ENCODE data around the gene C9. TPM values are rescaled to one million over a fixed set of nuclear protein-coding genes. Genes with fewer than 3 reads are reported as not detected.
"Not testable (repeated sequence)": the region's sequence is repeated elsewhere in the genome, so short reads cannot be mapped to it uniquely, and the experiment has no call there.

Gene C9
- total RNA-seq, 2 experiments from 2014 or later = not detected

GRCh38 chr5:39352951-39353350 lies 11.3 kb downstream of the C9 start:
- Mint-ChIP-seq H3K4me1 (ENCODE audit: low read depth) (peaks cover 4% of the 10 kb centered on the region), H3K4me3 (no peak overlapping the region), H3K36me3 (ENCODE audit: low read depth) (peaks cover 5% of the 10 kb centered on the region), H3K9me3 (peaks cover 23% of the 10 kb centered on the region), H3K27me3 (ENCODE audit: low read depth) (no peaks in the 10 kb centered on the region), H3K27ac (no peak overlapping the region)
- DNase-seq = no peak
- CTCF ChIA-PET = no interaction called here
- intact Hi-C loops (cut with micrococcal nuclease) = loop anchor here (5.0 kb wide), 1 partner anchor 136 kb away; the partner anchor contains the start of gene FYB1

GRCh38 chr5:39352170-39352569 lies 12.1 kb downstream of the C9 start:
- H3K4me1 Mint-ChIP-seq (ENCODE audit: low read depth) = peaks cover 4% of the 10 kb centered on the region
- CTCF ChIA-PET = no interaction called here
- peaks cover 5% of the 10 kb centered on the region for H3K36me3 Mint-ChIP-seq (ENCODE audit: low read depth)

GRCh38 chr5:39349484-39349883 lies 14.8 kb downstream of the C9 start:
- H3K27me3 Mint-ChIP-seq (ENCODE audit: low read depth) = peaks cover 7% of the 10 kb centered on the region
- intact Hi-C loops (cut with micrococcal nuclease) = no loop called here

More at GRCh38 chr5:39352170-39352569, 12.1 kb downstream of the C9 start:
- intact Hi-C loops (cut with micrococcal nuclease) = loop anchor here (5.0 kb wide), 1 partner anchor 135 kb away; the partner anchor contains the start of gene FYB1
- H3K9me3 Mint-ChIP-seq = peaks cover 23% of the 10 kb centered on the region
- H3K27me3 Mint-ChIP-seq (ENCODE audit: low read depth) = no peaks in the 10 kb centered on the region
- no peak overlapping the region for H3K4me3 Mint-ChIP-seq
- H3K27ac Mint-ChIP-seq = no peak overlapping the region
- no peak for DNase-seq

GRCh38 chr5:39342460-39342859 lies 21.8 kb downstream of the C9 start:
- no peak overlapping the region for H3K27ac Mint-ChIP-seq
- H3K9me3 Mint-ChIP-seq = peaks cover 7% of the 10 kb centered on the region
- no peaks in the 10 kb centered on the region for H3K4me1 Mint-ChIP-seq (ENCODE audit: low read depth)
- CTCF ChIA-PET = no interaction called here
- DNase-seq = no peak
- peaks cover 17% of the 10 kb centered on the region for H3K27me3 Mint-ChIP-seq (ENCODE audit: low read depth)
- H3K4me3 Mint-ChIP-seq = no peak overlapping the region
- no peaks in the 10 kb centered on the region for H3K36me3 Mint-ChIP-seq (ENCODE audit: low read depth)
- intact Hi-C loops (cut with micrococcal nuclease) = no loop called here

More at GRCh38 chr5:39349484-39349883, 14.8 kb downstream of the C9 start:
- CTCF ChIA-PET = interaction anchor here (0.6 kb wide), 1 partner anchor 840 kb away, joined by 4 read pairs; no protein-coding TSS in a partner anchor
- Mint-ChIP-seq H3K36me3 (ENCODE audit: low read depth) (peaks cover 5% of the 10 kb centered on the region), H3K4me3 (no peak overlapping the region), H3K9me3 (peaks cover 26% of the 10 kb centered on the region), H3K4me1 (ENCODE audit: low read depth) (peaks cover 4% of the 10 kb centered on the region), H3K27ac (no peak overlapping the region)
- no peak for DNase-seq

- no peak for DNase-seq
- no peaks in the 10 kb centered on the region for H3K4me1 Mint-ChIP-seq (ENCODE audit: low read depth)
- H3K9me3 Mint-ChIP-seq = peaks cover 7% of the 10 kb centered on the region
- CTCF ChIA-PET = no interaction called here
- H3K27me3 Mint-ChIP-seq (ENCODE audit: low read depth) = peaks cover 17% of the 10 kb centered on the region
- no peaks in the 10 kb centered on the region for H3K36me3 Mint-ChIP-seq (ENCODE audit: low read depth)
- intact Hi-C loops (cut with micrococcal nuclease) = no loop called here
- H3K27ac Mint-ChIP-seq = no peak overlapping the region
- no peak overlapping the region for H3K4me3 Mint-ChIP-seq
Observed at GRCh38 chr5:39341896-39342295, 22.4 kb downstream of the C9 start.

GRCh38 chr5:39340506-39340905 lies 23.8 kb downstream of the C9 start:
- Mint-ChIP-seq H3K4me3 (no peak overlapping the region), H3K27ac (no peak overlapping the region), H3K9me3 (peaks cover 5% of the 10 kb centered on the region), H3K4me1 (ENCODE audit: low read depth) (no peaks in the 10 kb centered on the region), H3K36me3 (ENCODE audit: low read depth) (no peaks in the 10 kb centered on the region), H3K27me3 (ENCODE audit: low read depth) (peaks cover 13% of the 10 kb centered on the region)
- intact Hi-C loops (cut with micrococcal nuclease) = no loop called here
- CTCF ChIA-PET = no interaction called here
- no peak for DNase-seq

- H3K27me3 Mint-ChIP-seq (ENCODE audit: low read depth) = peaks cover 4% of the 10 kb centered on the region
- no peak overlapping the region for H3K4me3 Mint-ChIP-seq
- H3K4me1 Mint-ChIP-seq (ENCODE audit: low read depth) = no peaks in the 10 kb centered on the region
- no peak overlapping the region for H3K27ac Mint-ChIP-seq
- H3K9me3 Mint-ChIP-seq = no peaks in the 10 kb centered on the region
- intact Hi-C loops (cut with micrococcal nuclease) = no loop called here
- DNase-seq = no peak
- CTCF ChIA-PET = interaction anchor here (0.8 kb wide), 1 partner anchor 269 kb away, joined by 3 read pairs; no protein-coding TSS in a partner anchor
- no peaks in the 10 kb centered on the region for H3K36me3 Mint-ChIP-seq (ENCODE audit: low read depth)
Observed at GRCh38 chr5:39337252-39337915, 26.9 kb downstream of the C9 start.

- H3K4me1 Mint-ChIP-seq (ENCODE audit: low read depth); H3K9me3 Mint-ChIP-seq; H3K27me3 Mint-ChIP-seq (ENCODE audit: low read depth); intact Hi-C loops (cut with micrococcal nuclease); H3K27ac Mint-ChIP-seq; H3K36me3 Mint-ChIP-seq (ENCODE audit: low read depth); CTCF ChIA-PET; H3K4me3 Mint-ChIP-seq; DNase-seq: not testable (repeated sequence)
Observed at GRCh38 chr5:39334296-39334695, 30.0 kb downstream of the C9 start.

- no peak for DNase-seq
- Mint-ChIP-seq H3K27ac (no peak overlapping the region), H3K4me1 (ENCODE audit: low read depth) (no peaks in the 10 kb centered on the region), H3K9me3 (no peaks in the 10 kb centered on the region), H3K27me3 (ENCODE audit: low read depth) (no peaks in the 10 kb centered on the region), H3K4me3 (no peak overlapping the region), H3K36me3 (ENCODE audit: low read depth) (no peaks in the 10 kb centered on the region)
- intact Hi-C loops (cut with micrococcal nuclease) = no loop called here
- CTCF ChIA-PET = no interaction called here
Observed at GRCh38 chr5:39333104-39333503, 31.2 kb downstream of the C9 start.

- Mint-ChIP-seq H3K9me3 (no peaks in the 10 kb centered on the region), H3K36me3 (ENCODE audit: low read depth) (no peaks in the 10 kb centered on the region), H3K27ac (no peak overlapping the region), H3K27me3 (ENCODE audit: low read depth) (no peaks in the 10 kb centered on the region), H3K4me1 (ENCODE audit: low read depth) (no peaks in the 10 kb centered on the region), H3K4me3 (no peak overlapping the region)
- no peak for DNase-seq
- intact Hi-C loops (cut with micrococcal nuclease) = no loop called here
- CTCF ChIA-PET = no interaction called here
Observed at GRCh38 chr5:39331861-39332381, 32.4 kb downstream of the C9 start.

GRCh38 chr5:39328731-39329130 lies 35.6 kb downstream of the C9 start:
- Mint-ChIP-seq H3K4me1 (ENCODE audit: low read depth) (no peaks in the 10 kb centered on the region), H3K36me3 (ENCODE audit: low read depth) (no peaks in the 10 kb centered on the region), H3K4me3 (no peak overlapping the region), H3K27me3 (ENCODE audit: low read depth) (no peaks in the 10 kb centered on the region), H3K27ac (no peak overlapping the region), H3K9me3 (no peaks in the 10 kb centered on the region)
- CTCF ChIA-PET = no interaction called here
- no peak for DNase-seq
- intact Hi-C loops (cut with micrococcal nuclease) = no loop called here

- H3K27me3 Mint-ChIP-seq (ENCODE audit: low read depth) = no peaks in the 10 kb centered on the region
- no peaks in the 10 kb centered on the region for H3K4me1 Mint-ChIP-seq (ENCODE audit: low read depth)
- no peak for DNase-seq
- intact Hi-C loops (cut with micrococcal nuclease) = no loop called here
- no peaks in the 10 kb centered on the region for H3K36me3 Mint-ChIP-seq (ENCODE audit: low read depth)
- CTCF ChIA-PET = no interaction called here
- no peaks in the 10 kb centered on the region for H3K9me3 Mint-ChIP-seq
- H3K27ac Mint-ChIP-seq = no peak overlapping the region
- no peak overlapping the region for H3K4me3 Mint-ChIP-seq
Observed at GRCh38 chr5:39323542-39323941, 40.8 kb downstream of the C9 start.

- H3K9me3 Mint-ChIP-seq = no peaks in the 10 kb centered on the region
- no peak for DNase-seq
- intact Hi-C loops (cut with micrococcal nuclease) = no loop called here
- no peak overlapping the region for H3K4me3 Mint-ChIP-seq
- H3K36me3 Mint-ChIP-seq (ENCODE audit: low read depth) = no peaks in the 10 kb centered on the region
- H3K4me1 Mint-ChIP-seq (ENCODE audit: low read depth) = no peaks in the 10 kb centered on the region
- H3K27me3 Mint-ChIP-seq (ENCODE audit: low read depth) = no peaks in the 10 kb centered on the region
- no peak overlapping the region for H3K27ac Mint-ChIP-seq
- CTCF ChIA-PET = no interaction called here
Observed at GRCh38 chr5:39319395-39319794, 44.9 kb downstream of the C9 start.
